ENCODE measurements around the gene CNGA4.
"Not testable (repeated sequence)": the region's sequence is repeated elsewhere in the genome, so short reads cannot be mapped to it uniquely, and the experiment has no call there.

CNGA4 gene

GRCh38 chr11:6225024-6225423, 13.9 kb upstream of the CNGA4 start:
- DNase-seq (ENCODE audit: low spot score): no peak

- no peak for DNase-seq (ENCODE audit: low spot score)
Measured at GRCh38 chr11:6225896-6226295, 13.0 kb upstream of the CNGA4 start.

GRCh38 chr11:6228520-6228919, 10.4 kb upstream of the CNGA4 start:
- DNase-seq (ENCODE audit: low spot score): no peak

GRCh38 chr11:6229911-6230310, 9.0 kb upstream of the CNGA4 start:
- no peak for DNase-seq (ENCODE audit: low spot score)

- DNase-seq (ENCODE audit: low spot score): no peak
Measured at GRCh38 chr11:6232899-6233298, 6.0 kb upstream of the CNGA4 start.

- DNase-seq (ENCODE audit: low spot score): no peak
Measured at GRCh38 chr11:6233984-6234386, 4.9 kb upstream of the CNGA4 start.

GRCh38 chr11:6234387-6235107, 4.3 kb upstream of the CNGA4 start, which contains the start of gene FHIP1B:
TSS of gene FHIP1B (minus strand) at chr11:6234636. CDS start at chr11:6224516, 10,120 bp downstream.
- peak; percentile 99 for DNase-seq (ENCODE audit: low spot score)

GRCh38 chr11:6237266-6237665, 1.6 kb upstream of the CNGA4 start:
- no peak for DNase-seq (ENCODE audit: low spot score)

GRCh38 chr11:6237761-6238302, 1.1 kb upstream of the CNGA4 start:
- no peak for DNase-seq (ENCODE audit: low spot score)

- DNase-seq (ENCODE audit: low spot score): no peak
Measured at GRCh38 chr11:6240139-6240538, 1.2 kb downstream of the CNGA4 start.

GRCh38 chr11:6240781-6241180, 1.9 kb downstream of the CNGA4 start:
- no peak for DNase-seq (ENCODE audit: low spot score)

- no peak for DNase-seq (ENCODE audit: low spot score)
Measured at GRCh38 chr11:6241316-6241715, 2.4 kb downstream of the CNGA4 start.

- DNase-seq (ENCODE audit: low spot score): no peak
Measured at GRCh38 chr11:6245536-6245935, 6.6 kb downstream of the CNGA4 start.

- no peak for DNase-seq (ENCODE audit: low spot score)
Measured at GRCh38 chr11:6248248-6248647, 9.4 kb downstream of the CNGA4 start.

GRCh38 chr11:6248897-6249296, 10.0 kb downstream of the CNGA4 start:
- DNase-seq (ENCODE audit: low spot score): not testable (repeated sequence)

GRCh38 chr11:6249770-6250555, 11.1 kb downstream of the CNGA4 start:
- no peak for DNase-seq (ENCODE audit: low spot score)

- DNase-seq (ENCODE audit: low spot score): peak; percentile 32
Measured at GRCh38 chr11:6251120-6251733, 12.3 kb downstream of the CNGA4 start.

- DNase-seq (ENCODE audit: low spot score): no peak
Measured at GRCh38 chr11:6251990-6252473, 13.1 kb downstream of the CNGA4 start.

- no peak for DNase-seq (ENCODE audit: low spot score)
Measured at GRCh38 chr11:6253197-6253596, 14.3 kb downstream of the CNGA4 start.

- no peak for DNase-seq (ENCODE audit: low spot score)
Measured at GRCh38 chr11:6258141-6258540, 19.3 kb downstream of the CNGA4 start.

GRCh38 chr11:6258571-6259081, 19.7 kb downstream of the CNGA4 start:
- no peak for DNase-seq (ENCODE audit: low spot score)

GRCh38 chr11:6260207-6260726, 21.4 kb downstream of the CNGA4 start:
- no peak for DNase-seq (ENCODE audit: low spot score)
